Neural cell (in vitro differentiated cells): Measurements from ENCODE around the gene FHIT. TPM values are rescaled to one million over a fixed set of nuclear protein-coding genes. Genes with fewer than 3 reads are reported as not detected.

Experiments
- H2AFZ ChIP-seq: fragments of 200-600, 300-800 bp; sonication (generic), shearing (Covaris generic); 2 replicates; pipeline ENCODE4 v1.6.0; 2014; ENCODE audit warnings: low read depth, mild to moderate bottlenecking, antibody characterized with exemption, low read length, moderate library complexity
- H3F3A ChIP-seq: fragments of 200-600 bp; shearing (Covaris generic); 2 replicates; pipeline ENCODE4 v1.6.1; 2016; ENCODE audit warnings: mild to moderate bottlenecking, moderate library complexity, mixed read lengths, antibody characterized with exemption, low read length; ENCODE audit not compliant: insufficient read depth, poor library complexity, severe bottlenecking
- H3K27ac ChIP-seq: fragments of 200-600, 300-800 bp; sonication (generic), shearing (Covaris generic); 2 replicates; pipeline ENCODE4 v1.5.1; 2014; ENCODE audit warnings: mild to moderate bottlenecking, low read length, moderate library complexity
- H3K27me3 ChIP-seq: fragments of 300-800, 200-600 bp; sonication (generic), shearing (Covaris generic); 2 replicates; pipeline ENCODE4 v1.6.0; 2014; ENCODE audit warnings: mild to moderate bottlenecking, low read depth, low read length, moderate library complexity; ENCODE audit not compliant: insufficient read depth
- H3K36me3 ChIP-seq: fragments of 300-800, 200-600 bp; sonication (generic), shearing (Covaris generic); 2 replicates; pipeline ENCODE4 v1.5.1; 2014; ENCODE audit warnings: mild to moderate bottlenecking, antibody characterized with exemption, low read length, moderate library complexity; ENCODE audit not compliant: insufficient read depth
- H3K4me2 ChIP-seq: fragments of 300-800, 200-600 bp; sonication (generic), shearing (Covaris generic); 2 replicates; pipeline ENCODE4 v1.6.0; 2014; ENCODE audit warnings: mild to moderate bottlenecking, low read length
- H3K4me3 ChIP-seq: fragments of 300-800, 200-600 bp; sonication (generic), shearing (Covaris generic); 2 replicates; pipeline ENCODE4 v1.5.1; 2014; ENCODE audit warnings: mild to moderate bottlenecking, low read length, moderate library complexity
- H3K79me2 ChIP-seq: fragments of 200-600 bp; shearing (Covaris generic); replicated peaks from 2 replicates; pipeline ENCODE4 v1.6.0; 2014; ENCODE audit warnings: mild to moderate bottlenecking, low read length, moderate library complexity; ENCODE audit not compliant: insufficient read depth
- H3K9ac ChIP-seq: fragments of 300-800, 200-600 bp; sonication (generic), shearing (Covaris generic); 2 replicates; pipeline ENCODE4 v1.6.1; 2016; ENCODE audit warnings: mild to moderate bottlenecking, low read length, mixed read lengths
- H3K9me2 ChIP-seq: fragments of 200-600 bp; shearing (Covaris generic); 2 replicates; pipeline ENCODE4 v1.6.1; 2016; ENCODE audit warnings: mild to moderate bottlenecking, low read length, mixed read lengths; ENCODE audit not compliant: insufficient read depth
- H3K9me3 ChIP-seq: fragments of 200-600, 300-800 bp; sonication (generic), shearing (Covaris generic); 2 replicates; pipeline ENCODE4 v1.6.1; 2016; ENCODE audit warnings: mild to moderate bottlenecking, mixed run types, low read length, moderate library complexity, mixed read lengths
- H4K20me1 ChIP-seq: fragments of 200-600 bp; shearing (Covaris generic); 2 replicates; pipeline ENCODE4 v1.6.1; 2016; ENCODE audit warnings: mild to moderate bottlenecking, mixed run types; ENCODE audit not compliant: insufficient read depth
- CTCF ChIP-seq: fragments of 450-650 bp; IDR thresholded peaks from 2 replicates; pipeline ENCODE4 v1.5.1; 2014; ENCODE audit warnings: antibody characterized with exemption, mild to moderate bottlenecking, moderate library complexity; ENCODE audit not compliant: poor library complexity, severe bottlenecking
- EP300 ChIP-seq: fragments of 450-650 bp; conservative IDR thresholded peaks from 2 replicates; pipeline ENCODE4 v1.6.1; 2014; ENCODE audit warnings: antibody characterized with exemption, mild to moderate bottlenecking, moderate library complexity; ENCODE audit not compliant: poor library complexity, severe bottlenecking
- EZH2 ChIP-seq: fragments of 200-600, 300-800 bp; shearing (Covaris generic), sonication (generic); IDR thresholded peaks from 2 replicates; pipeline ENCODE4 v1.6.1; 2014; ENCODE audit warnings: antibody characterized with exemption, low read length, borderline replicate concordance, mild to moderate bottlenecking; ENCODE audit not compliant: insufficient read depth, poor library complexity, severe bottlenecking
- MXI1 ChIP-seq: fragments of 450-650 bp; conservative IDR thresholded peaks from 2 replicates; pipeline ENCODE4 v1.6.1; 2014; ENCODE audit warnings: antibody characterized with exemption, mild to moderate bottlenecking; ENCODE audit not compliant: poor library complexity, severe bottlenecking
- POLR2AphosphoS5 ChIP-seq: IDR thresholded peaks from 2 replicates; pipeline ENCODE4 v1.6.1; 2012
- RAD21 ChIP-seq: fragments of 450-650 bp; conservative IDR thresholded peaks from 2 replicates; pipeline ENCODE4 v1.6.1; 2014; ENCODE audit warnings: antibody characterized with exemption, mild to moderate bottlenecking, moderate library complexity
- REST ChIP-seq: IDR thresholded peaks from 2 replicates; pipeline ENCODE4 v1.6.1; 2012; ENCODE audit warnings: borderline replicate concordance
- SMC3 ChIP-seq: fragments of 450-650 bp; conservative IDR thresholded peaks from 2 replicates; pipeline ENCODE4 v1.6.1; 2014; ENCODE audit warnings: antibody characterized with exemption, mild to moderate bottlenecking, moderate library complexity; ENCODE audit not compliant: poor library complexity
- TAF1 ChIP-seq: IDR thresholded peaks from 2 replicates; pipeline ENCODE4 v1.6.1; 2012; ENCODE audit warnings: low read depth
- polyA plus RNA-seq: library from polyadenylated mRNA; depleted of rRNA; stranded (reverse); fragments of >200 nt; gene quantifications from 2 replicates; pipeline ENCODE4 v1.2.3, GENCODE V29; 2014

Gene FHIT
- polyA plus RNA-seq, 1 donor from 2014 or later = not detected

- Histone ChIP-seq H3K36me3 (no peaks in the 10 kb centered on the region), H3K4me3 (no peak overlapping the region), H3K9ac (no peak overlapping the region), H3K27ac (no peak overlapping the region), H4K20me1 (no peaks in the 10 kb centered on the region), H3K9me3 (no peaks in the 10 kb centered on the region), H2AFZ (no peak overlapping the region), H3K4me2 (no peak overlapping the region), H3K9me2 (no peaks in the 10 kb centered on the region), H3K79me2 (no peaks in the 10 kb centered on the region), H3K27me3 (no peaks in the 10 kb centered on the region), H3F3A (no peaks in the 10 kb centered on the region)
- TF ChIP-seq EP300 (no peak), MXI1 (no peak), CTCF (no peak), EZH2 (no peak), TAF1 (no peak), SMC3 (no peak), POLR2AphosphoS5 (no peak), RAD21 (no peak), REST (no peak)
Observed at GRCh38 chr3:60841355-60841754, 409.9 kb downstream of the FHIT start.

DNA sequence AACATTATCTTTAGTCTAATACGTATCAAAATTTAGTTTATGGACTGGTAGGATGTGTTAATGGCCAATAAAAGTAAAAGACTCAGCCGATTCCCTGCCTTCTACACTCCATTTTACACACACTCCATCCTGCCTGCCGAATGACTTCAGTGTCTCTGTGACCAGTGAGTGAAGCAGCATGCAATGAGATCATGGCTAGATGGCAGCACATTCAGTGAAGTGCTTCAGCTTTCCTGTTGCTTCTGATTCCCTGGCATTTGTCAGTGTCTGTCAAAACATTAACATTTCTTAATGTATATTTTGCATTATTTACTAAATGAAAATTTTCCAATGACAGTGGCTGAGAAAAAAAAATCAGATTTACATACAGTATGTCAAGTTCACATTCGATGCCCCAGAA is 412.0 kb downstream of the FHIT start:
- Histone ChIP-seq H3K36me3 (no peaks in the 10 kb centered on the region), H3K4me2 (no peak overlapping the region), H3K27me3 (no peaks in the 10 kb centered on the region), H3K79me2 (no peaks in the 10 kb centered on the region), H4K20me1 (no peaks in the 10 kb centered on the region), H3K9me2 (no peaks in the 10 kb centered on the region), H3K9ac (no peak overlapping the region), H2AFZ (no peak overlapping the region), H3K4me3 (no peak overlapping the region), H3K27ac (no peak overlapping the region), H3K9me3 (no peaks in the 10 kb centered on the region), H3F3A (no peaks in the 10 kb centered on the region)
- TF ChIP-seq POLR2AphosphoS5 (peak; percentile 24), SMC3 (peak; percentile 49), EZH2 (no peak), EP300 (no peak), MXI1 (no peak), RAD21 (peak; percentile 63), CTCF (peak; percentile 56), REST (no peak), TAF1 (no peak)
